Activated CD8-positive, alpha-beta memory T cell treated with anti-CD3 and anti-CD28 coated beads, Interleukin-2, amount 10 ng/mL, durations not matched to agents 7 days and 5 days (primary cell): Measurements from ENCODE around the gene SFRP2. TPM values are rescaled to one million over a fixed set of nuclear protein-coding genes. Genes with fewer than 3 reads are reported as not detected.

ENCODE experiments used
- ATAC-seq: fragments of 150-1000 bp; cut with Tn5 transposase; one replicate; pipeline ENCODE4 v1.10.0; 2021; ENCODE audit warnings: moderate library complexity
- CTCF ChIA-PET: fragments of 350-600 bp; sonication (Branson Sonifier 250); formaldehyde crosslinking; loops from one replicate; lab custom pipeline; 2021; ENCODE audit warnings: antibody characterized with exemption; lab: Charles Lee
- DNase-seq: peaks from one replicate; pipeline ENCODE4 v3.0.0-alpha.2; 2020
- H3K27ac Mint-ChIP-seq: one replicate; pipeline ENCODE4 v1.8.0; 2021; ENCODE audit warnings: mild to moderate bottlenecking, mixed read lengths
- H3K27me3 Mint-ChIP-seq: one replicate; pipeline ENCODE4 v1.8.0; 2021; ENCODE audit warnings: mixed read lengths
- H3K36me3 Mint-ChIP-seq: one replicate; pipeline ENCODE4 v1.8.0; 2021; ENCODE audit warnings: mild to moderate bottlenecking, mixed read lengths
- H3K4me1 Mint-ChIP-seq: one replicate; pipeline ENCODE4 v1.8.0; 2021; ENCODE audit warnings: mixed read lengths
- H3K4me3 Mint-ChIP-seq: one replicate; pipeline ENCODE4 v1.8.0; 2021; ENCODE audit warnings: mild to moderate bottlenecking, moderate library complexity, mixed read lengths
- H3K9me3 Mint-ChIP-seq: one replicate; pipeline ENCODE4 v1.8.0; 2022; ENCODE audit warnings: low read depth, mixed read lengths
- total RNA-seq, 2 experiments: library from RNA; stranded (reverse); gene quantifications; one replicate each; pipeline ENCODE4 v1.2.3, GENCODE V29; 2021

The SFRP2 gene
- total RNA-seq, 2 experiments from 2014 or later, result not detected

GRCh38 chr4:153790500-153790865, 1.6 kb upstream of the SFRP2 start:
- Mint-ChIP-seq H3K27ac (no peak overlapping the region), H3K9me3 (no peaks in the 10 kb centered on the region), H3K4me3 (no peak overlapping the region), H3K4me1 (peaks cover 25% of the 10 kb centered on the region), H3K36me3 (no peaks in the 10 kb centered on the region), H3K27me3 (peaks cover 96% of the 10 kb centered on the region)
- CTCF ChIA-PET, result interaction anchor here (0.9 kb wide), 1 partner anchor 9 kb away, joined by 6 read pairs; no protein-coding TSS in a partner anchor
- ATAC-seq, result no peak
- DNase-seq, result no peak

GRCh38 chr4:153789741-153790499, 1.0 kb upstream of the SFRP2 start:
- no peak overlapping the region for H3K27ac Mint-ChIP-seq
- no peak overlapping the region for H3K4me3 Mint-ChIP-seq
- no peaks in the 10 kb centered on the region for H3K9me3 Mint-ChIP-seq
- peaks cover 94% of the 10 kb centered on the region for H3K27me3 Mint-ChIP-seq
- H3K4me1 Mint-ChIP-seq, result peaks cover 25% of the 10 kb centered on the region
- H3K36me3 Mint-ChIP-seq, result no peaks in the 10 kb centered on the region
- CTCF ChIA-PET, result interaction anchor here (0.9 kb wide), 1 partner anchor 9 kb away, joined by 6 read pairs; no protein-coding TSS in a partner anchor
- ATAC-seq (no peak), DNase-seq (no peak)

- H3K27ac Mint-ChIP-seq, result no peak overlapping the region
- DNase-seq (no peak), ATAC-seq (no peak)
- CTCF ChIA-PET, result no interaction called here
- H3K4me1 Mint-ChIP-seq, result peaks cover 25% of the 10 kb centered on the region
- no peak overlapping the region for H3K4me3 Mint-ChIP-seq
- peaks cover 91% of the 10 kb centered on the region for H3K27me3 Mint-ChIP-seq
- no peaks in the 10 kb centered on the region for H3K36me3 Mint-ChIP-seq
- H3K9me3 Mint-ChIP-seq, result no peaks in the 10 kb centered on the region
Measured at GRCh38 chr4:153788051-153788412, 851 bp downstream of the SFRP2 start.

- H3K4me1 Mint-ChIP-seq, result peaks cover 23% of the 10 kb centered on the region
- DNase-seq, result no peak
- CTCF ChIA-PET, result no interaction called here
- ATAC-seq, result no peak
- H3K9me3 Mint-ChIP-seq, result no peaks in the 10 kb centered on the region
- H3K27ac Mint-ChIP-seq, result no peak overlapping the region
- H3K27me3 Mint-ChIP-seq, result peaks cover 90% of the 10 kb centered on the region
- no peak overlapping the region for H3K4me3 Mint-ChIP-seq
- no peaks in the 10 kb centered on the region for H3K36me3 Mint-ChIP-seq
Measured at GRCh38 chr4:153787575-153787974, 1.3 kb downstream of the SFRP2 start.

GRCh38 chr4:153787061-153787560, 1.8 kb downstream of the SFRP2 start:
- CTCF ChIA-PET, result no interaction called here
- ATAC-seq (no peak), DNase-seq (no peak)
- H3K4me3 Mint-ChIP-seq, result no peak overlapping the region
- H3K27ac Mint-ChIP-seq, result no peak overlapping the region
- peaks cover 21% of the 10 kb centered on the region for H3K4me1 Mint-ChIP-seq
- H3K36me3 Mint-ChIP-seq, result no peaks in the 10 kb centered on the region
- H3K27me3 Mint-ChIP-seq, result peaks cover 89% of the 10 kb centered on the region
- H3K9me3 Mint-ChIP-seq, result no peaks in the 10 kb centered on the region

- Mint-ChIP-seq H3K27me3 (peaks cover 89% of the 10 kb centered on the region), H3K27ac (no peak overlapping the region), H3K4me3 (no peak overlapping the region), H3K36me3 (no peaks in the 10 kb centered on the region), H3K4me1 (peaks cover 12% of the 10 kb centered on the region), H3K9me3 (no peaks in the 10 kb centered on the region)
- no peak for ATAC-seq
- CTCF ChIA-PET, result interaction anchor here (0.6 to 1.6 kb wide), 5 partner anchors 9 to 960 kb away, joined by 3 to 6 read pairs (median 3); no protein-coding TSS in a partner anchor
- DNase-seq, result no peak
Measured at GRCh38 chr4:153785910-153786721, 2.8 kb downstream of the SFRP2 start.

GRCh38 chr4:153784166-153784699, 4.7 kb downstream of the SFRP2 start:
- Mint-ChIP-seq H3K4me1 (peaks cover 9% of the 10 kb centered on the region), H3K36me3 (no peaks in the 10 kb centered on the region), H3K27ac (no peak overlapping the region), H3K4me3 (no peak overlapping the region), H3K27me3 (peaks cover 84% of the 10 kb centered on the region), H3K9me3 (no peaks in the 10 kb centered on the region)
- DNase-seq (no peak), ATAC-seq (no peak)
- CTCF ChIA-PET, result interaction anchor here (1.5 kb wide), 1 partner anchor 11 kb away, joined by 6 read pairs; no protein-coding TSS in a partner anchor

GRCh38 chr4:153782581-153782980, 6.3 kb downstream of the SFRP2 start:
- Mint-ChIP-seq H3K27ac (no peak overlapping the region), H3K27me3 (peaks cover 77% of the 10 kb centered on the region), H3K36me3 (no peaks in the 10 kb centered on the region), H3K4me3 (no peak overlapping the region), H3K4me1 (no peaks in the 10 kb centered on the region), H3K9me3 (no peaks in the 10 kb centered on the region)
- ATAC-seq, result no peak
- DNase-seq, result no peak
- CTCF ChIA-PET, result no interaction called here

- DNase-seq, result no peak
- CTCF ChIA-PET, result interaction anchor here (1.7 kb wide), 1 partner anchor 9 kb away, joined by 6 read pairs; no protein-coding TSS in a partner anchor
- Mint-ChIP-seq H3K27me3 (peaks cover 70% of the 10 kb centered on the region), H3K36me3 (no peaks in the 10 kb centered on the region), H3K27ac (no peak overlapping the region), H3K4me1 (no peaks in the 10 kb centered on the region), H3K9me3 (no peaks in the 10 kb centered on the region), H3K4me3 (no peak overlapping the region)
- ATAC-seq, result no peak
Measured at GRCh38 chr4:153781717-153782416, 7.0 kb downstream of the SFRP2 start.

GRCh38 chr4:153781280-153781679, 7.6 kb downstream of the SFRP2 start:
- CTCF ChIA-PET, result interaction anchor here (1.7 to 1.8 kb wide), 2 partner anchors 9 to 32 kb away, joined by 4 to 6 read pairs; no protein-coding TSS in a partner anchor
- H3K27ac Mint-ChIP-seq, result no peak overlapping the region

GRCh38 chr4:153780876-153781275, 8.0 kb downstream of the SFRP2 start:
- DNase-seq (no peak), ATAC-seq (no peak)
- Mint-ChIP-seq H3K9me3 (no peaks in the 10 kb centered on the region), H3K4me1 (no peaks in the 10 kb centered on the region), H3K27me3 (peaks cover 69% of the 10 kb centered on the region), H3K27ac (no peak overlapping the region), H3K4me3 (no peak overlapping the region), H3K36me3 (no peaks in the 10 kb centered on the region)
- CTCF ChIA-PET, result interaction anchor here (1.7 to 1.8 kb wide), 2 partner anchors 10 to 31 kb away, joined by 4 to 6 read pairs; no protein-coding TSS in a partner anchor

More at GRCh38 chr4:153781280-153781679, 7.6 kb downstream of the SFRP2 start:
- DNase-seq (no peak), ATAC-seq (no peak)
- H3K36me3 Mint-ChIP-seq, result no peaks in the 10 kb centered on the region
- no peaks in the 10 kb centered on the region for H3K9me3 Mint-ChIP-seq
- no peak overlapping the region for H3K4me3 Mint-ChIP-seq
- H3K4me1 Mint-ChIP-seq, result no peaks in the 10 kb centered on the region
- peaks cover 69% of the 10 kb centered on the region for H3K27me3 Mint-ChIP-seq

- H3K36me3 Mint-ChIP-seq, result no peaks in the 10 kb centered on the region
- DNase-seq (no peak), ATAC-seq (no peak)
- H3K27me3 Mint-ChIP-seq, result peaks cover 68% of the 10 kb centered on the region
- no peak overlapping the region for H3K4me3 Mint-ChIP-seq
- CTCF ChIA-PET, result interaction anchor here (1.7 to 1.8 kb wide), 2 partner anchors 10 to 31 kb away, joined by 4 to 6 read pairs; no protein-coding TSS in a partner anchor
- H3K27ac Mint-ChIP-seq, result no peak overlapping the region
- H3K4me1 Mint-ChIP-seq, result no peaks in the 10 kb centered on the region
- no peaks in the 10 kb centered on the region for H3K9me3 Mint-ChIP-seq
Measured at GRCh38 chr4:153780221-153780620, 8.7 kb downstream of the SFRP2 start.
